GM13976 (cell line): ENCODE results near the gene GNPAT.

Experiments
- DNase-seq: peaks from one replicate; pipeline ENCODE4 v3.0.0; 2012; ENCODE audit warnings: low spot score
- in situ Hi-C: fragments of 300-500 bp; cut with MboI; formaldehyde crosslinking; loops from one replicate; pipeline ENCODE4 v1.12.0; 2022; ENCODE audit warnings: low sequenced_read_pairs, mixed read lengths, inconsistent platforms; ENCODE audit not compliant: unreplicated experiment
- TF ChIP-seq, protein P1 (sequence below): IDR thresholded peaks from 2 replicates; pipeline ENCODE4 v1.5.1; 2012; ENCODE audit warnings: borderline replicate concordance, mild to moderate bottlenecking; ENCODE audit not compliant: insufficient read depth; ENCODE audit errors: extremely low read depth, missing control alignments, control extremely low read depth

Gene GNPAT

DNA sequence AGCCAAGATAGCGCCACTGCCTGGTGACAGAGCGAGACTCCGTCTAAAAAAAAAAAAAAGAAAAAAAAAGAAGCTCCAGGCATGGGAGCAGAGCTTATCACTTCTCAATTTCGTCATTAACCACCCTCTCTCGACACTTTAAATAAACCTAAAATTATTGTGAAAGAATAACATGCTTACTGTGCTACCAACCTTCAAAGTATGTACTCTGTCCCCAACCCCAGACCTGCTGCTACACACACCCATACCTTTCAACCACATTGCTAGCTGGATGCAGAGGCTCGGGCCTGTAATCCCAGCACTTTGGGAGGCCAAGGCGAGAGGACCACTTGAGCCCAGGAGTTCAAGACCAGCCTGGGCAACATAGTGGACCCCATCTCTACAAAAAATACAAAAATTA, 38.7 kb downstream of the GNPAT start:
- in situ Hi-C loops: no loop called here
- no peak for DNase-seq
- TF ChIP-seq, protein P1, sequence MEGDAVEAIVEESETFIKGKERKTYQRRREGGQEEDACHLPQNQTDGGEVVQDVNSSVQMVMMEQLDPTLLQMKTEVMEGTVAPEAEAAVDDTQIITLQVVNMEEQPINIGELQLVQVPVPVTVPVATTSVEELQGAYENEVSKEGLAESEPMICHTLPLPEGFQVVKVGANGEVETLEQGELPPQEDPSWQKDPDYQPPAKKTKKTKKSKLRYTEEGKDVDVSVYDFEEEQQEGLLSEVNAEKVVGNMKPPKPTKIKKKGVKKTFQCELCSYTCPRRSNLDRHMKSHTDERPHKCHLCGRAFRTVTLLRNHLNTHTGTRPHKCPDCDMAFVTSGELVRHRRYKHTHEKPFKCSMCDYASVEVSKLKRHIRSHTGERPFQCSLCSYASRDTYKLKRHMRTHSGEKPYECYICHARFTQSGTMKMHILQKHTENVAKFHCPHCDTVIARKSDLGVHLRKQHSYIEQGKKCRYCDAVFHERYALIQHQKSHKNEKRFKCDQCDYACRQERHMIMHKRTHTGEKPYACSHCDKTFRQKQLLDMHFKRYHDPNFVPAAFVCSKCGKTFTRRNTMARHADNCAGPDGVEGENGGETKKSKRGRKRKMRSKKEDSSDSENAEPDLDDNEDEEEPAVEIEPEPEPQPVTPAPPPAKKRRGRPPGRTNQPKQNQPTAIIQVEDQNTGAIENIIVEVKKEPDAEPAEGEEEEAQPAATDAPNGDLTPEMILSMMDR: no peak

DNA sequence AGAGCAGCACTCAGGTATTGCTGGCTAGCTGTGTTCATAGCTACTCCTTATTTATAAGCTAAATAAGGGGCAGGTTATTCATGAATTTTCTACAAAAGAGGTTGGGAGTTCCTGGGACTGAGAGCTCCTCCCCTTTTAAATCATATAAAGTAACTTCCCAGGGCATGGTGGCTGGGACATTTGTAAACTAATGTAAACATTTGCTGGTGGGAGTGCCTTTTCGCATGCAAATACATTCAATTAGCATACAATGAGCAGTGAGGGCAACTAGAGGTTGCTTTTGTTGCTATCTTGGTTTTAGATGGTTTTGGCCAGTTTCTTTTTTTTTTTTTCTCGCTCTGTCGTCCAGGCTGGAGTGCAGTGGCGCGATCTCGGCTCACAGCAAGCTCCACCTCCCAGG, 43.4 kb downstream of the GNPAT start:
- TF ChIP-seq, protein P1: no peak
- in situ Hi-C loops: no loop called here
- no peak for DNase-seq

DNA sequence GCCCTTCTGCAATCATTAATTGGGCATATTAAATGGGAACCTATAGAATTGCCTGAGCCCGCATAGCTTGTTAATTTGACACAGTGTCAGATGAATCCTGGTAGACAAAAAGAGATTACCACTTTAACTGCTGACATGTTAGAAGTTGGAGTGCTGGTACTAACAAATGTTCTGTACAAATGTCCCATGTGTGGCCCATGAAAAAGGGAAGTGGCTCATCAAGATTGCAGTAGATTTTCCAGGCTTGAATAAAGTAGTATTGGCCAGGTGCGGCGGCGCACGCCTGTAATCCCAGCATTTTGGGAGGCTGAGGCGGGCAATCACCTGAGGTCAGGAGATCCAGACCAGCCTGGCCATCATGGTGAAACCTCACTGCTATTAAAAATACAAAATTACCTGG, 45.6 kb downstream of the GNPAT start:
- in situ Hi-C loops: no loop called here
- TF ChIP-seq, protein P1: no peak
- DNase-seq: no peak

DNA sequence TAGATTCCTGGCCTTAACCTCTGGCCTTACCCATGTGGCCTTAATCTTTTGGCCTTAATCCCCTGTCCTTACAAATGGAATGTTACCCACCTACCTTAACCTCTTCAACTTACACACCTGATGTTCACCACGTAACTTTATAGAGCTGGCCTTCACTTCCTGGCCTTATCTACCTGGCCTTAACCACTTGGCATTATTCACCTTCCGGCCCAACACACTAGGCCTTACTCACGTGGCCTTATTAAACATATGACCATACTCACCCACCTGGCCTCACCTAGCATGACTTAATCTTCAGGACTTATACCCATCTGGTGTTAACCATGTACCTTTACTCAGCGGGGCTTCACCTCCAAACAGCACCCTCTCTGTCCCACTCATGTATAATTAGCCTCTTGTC, 54.9 kb downstream of the GNPAT start:
- no peak for DNase-seq
- TF ChIP-seq, protein P1: no peak
- in situ Hi-C loops: no loop called here

DNA sequence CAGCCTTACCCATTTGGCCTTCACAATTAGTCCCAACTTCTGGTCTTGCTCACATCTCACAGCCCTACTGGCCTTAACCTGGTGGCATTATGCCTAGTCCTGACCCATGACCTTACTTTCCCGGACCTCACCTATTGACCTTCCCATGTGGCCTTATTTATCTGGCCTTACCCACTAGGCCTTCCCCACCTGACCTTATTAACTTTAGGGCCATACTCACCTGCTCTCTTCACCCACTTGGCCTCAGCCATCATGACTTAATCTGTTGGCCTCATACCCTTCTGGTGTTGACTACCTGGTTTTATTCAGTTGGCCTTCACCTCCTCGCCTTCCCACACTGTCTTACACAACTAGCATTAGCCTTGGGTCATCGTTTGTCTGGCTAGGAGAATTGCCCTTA, 61.0 kb downstream of the GNPAT start:
- in situ Hi-C loops: no loop called here
- no peak for DNase-seq
- TF ChIP-seq, protein P1: no peak

DNA sequence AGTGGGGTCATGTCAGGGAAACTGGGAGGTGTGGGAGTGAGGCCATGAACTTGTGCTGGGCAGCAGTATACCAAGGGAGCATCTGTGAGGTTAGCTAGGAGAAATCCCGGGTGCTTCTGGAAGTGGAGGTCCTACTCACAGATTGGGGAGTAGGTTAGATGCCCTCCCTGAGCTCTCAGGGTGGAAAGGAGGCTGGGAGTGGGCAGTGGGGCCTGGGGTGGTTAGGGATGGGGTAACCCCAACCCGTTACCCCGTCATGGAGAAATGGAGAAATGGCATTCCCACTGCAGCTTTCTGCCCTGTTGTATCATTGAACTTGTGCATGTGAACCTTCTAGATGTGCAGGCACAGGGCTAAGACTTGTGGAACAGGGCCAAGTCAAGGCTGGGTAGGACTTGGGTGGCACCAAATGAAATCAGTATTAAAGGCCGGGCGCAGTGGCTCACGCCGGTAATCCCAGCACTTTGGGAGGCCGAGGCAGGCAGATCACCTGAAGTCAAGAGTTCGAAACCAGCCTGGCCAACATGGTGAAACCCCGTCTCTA, 69.5 kb downstream of the GNPAT start:
- in situ Hi-C loops: no loop called here
- DNase-seq: no peak
- TF ChIP-seq, protein P1: no peak
